GM21423 (cell line): ENCODE data around the gene BLOC1S2.
A peak's percentile ranks its signal among the peaks of the same experiment; 100 is the strongest.
"Not testable (repeated sequence)": the region's sequence is repeated elsewhere in the genome, so short reads cannot be mapped to it uniquely, and the experiment has no call there.

Experiments
- ATAC-seq: cut with Tn5 transposase; IDR thresholded peaks from one replicate; pipeline ENCODE4 v1.9.1; 2021; ENCODE audit warnings: mild to moderate bottlenecking, moderate library complexity; ENCODE audit not compliant: unreplicated experiment

BLOC1S2 gene

DNA sequence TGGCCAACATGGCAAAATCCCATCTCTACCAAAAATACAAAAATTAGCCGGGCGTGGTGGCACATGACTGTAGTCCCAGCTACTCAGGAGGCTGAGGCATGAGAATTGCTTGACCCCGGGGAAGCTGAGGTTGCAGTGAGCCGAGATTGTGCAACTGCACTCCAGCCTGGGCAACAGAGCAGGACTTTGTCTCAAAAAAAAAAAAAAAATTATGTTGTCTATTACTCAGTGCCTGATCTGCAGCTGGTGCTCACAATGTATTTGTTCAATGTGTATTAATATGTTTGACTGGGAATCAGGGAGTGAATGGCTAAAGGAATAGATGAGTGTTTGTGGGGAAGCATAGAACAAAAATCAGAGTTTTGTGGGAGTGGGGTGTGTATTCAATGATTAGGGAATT is 5.8 kb upstream of the BLOC1S2 start:
- not testable (repeated sequence) for ATAC-seq

GRCh38 chr10:100291356-100291755 is 4.9 kb upstream of the BLOC1S2 start:
- no peak for ATAC-seq

GRCh38 chr10:100289641-100290040 is 3.2 kb upstream of the BLOC1S2 start:
- no peak for ATAC-seq

- no peak for ATAC-seq
Observed at GRCh38 chr10:100288196-100288595, 1.7 kb upstream of the BLOC1S2 start.

- no peak for ATAC-seq
Observed at GRCh38 chr10:100287756-100288155, 1.3 kb upstream of the BLOC1S2 start.

DNA sequence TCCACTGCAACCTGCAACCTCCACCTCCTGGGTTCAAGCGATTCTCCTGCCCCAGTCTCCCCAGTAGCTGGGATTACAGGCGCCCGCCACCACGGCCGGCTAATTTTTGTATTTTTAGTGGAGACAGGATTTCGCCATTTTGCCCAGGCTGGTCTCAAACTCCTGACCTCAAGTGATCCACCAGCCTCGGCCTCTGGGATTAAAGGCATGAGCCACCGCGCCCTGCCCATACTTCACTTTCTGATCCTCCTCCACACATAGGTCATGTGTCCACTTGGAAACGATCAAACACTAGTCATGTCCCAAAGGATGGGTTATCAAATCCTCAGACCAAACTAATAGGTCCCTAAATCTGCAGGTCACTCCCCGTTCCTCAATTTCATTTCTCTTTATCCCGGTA is 1.2 kb downstream of the BLOC1S2 start:
- ATAC-seq: not testable (repeated sequence)

DNA sequence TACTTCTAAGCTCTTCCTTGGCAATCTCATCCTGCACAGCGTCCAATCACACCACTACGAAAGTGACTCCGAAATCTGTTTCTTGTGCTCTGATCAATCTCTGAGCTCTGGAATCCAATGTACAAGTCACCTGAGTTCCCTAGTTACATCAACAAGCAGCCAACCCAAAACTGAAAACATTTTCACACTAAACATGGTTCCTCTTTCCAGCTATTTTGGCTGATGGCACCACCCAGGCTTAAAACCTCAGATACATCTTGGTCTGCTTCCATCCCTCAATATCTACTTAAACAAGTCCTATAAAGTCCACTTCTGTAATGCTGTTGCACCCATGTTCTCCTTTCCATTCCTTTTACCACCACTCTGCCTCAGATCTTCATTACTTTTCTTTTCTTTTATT is 3.6 kb downstream of the BLOC1S2 start:
- ATAC-seq: no peak

- not testable (repeated sequence) for ATAC-seq
Observed at GRCh38 chr10:100276971-100277370, 9.5 kb downstream of the BLOC1S2 start.

DNA sequence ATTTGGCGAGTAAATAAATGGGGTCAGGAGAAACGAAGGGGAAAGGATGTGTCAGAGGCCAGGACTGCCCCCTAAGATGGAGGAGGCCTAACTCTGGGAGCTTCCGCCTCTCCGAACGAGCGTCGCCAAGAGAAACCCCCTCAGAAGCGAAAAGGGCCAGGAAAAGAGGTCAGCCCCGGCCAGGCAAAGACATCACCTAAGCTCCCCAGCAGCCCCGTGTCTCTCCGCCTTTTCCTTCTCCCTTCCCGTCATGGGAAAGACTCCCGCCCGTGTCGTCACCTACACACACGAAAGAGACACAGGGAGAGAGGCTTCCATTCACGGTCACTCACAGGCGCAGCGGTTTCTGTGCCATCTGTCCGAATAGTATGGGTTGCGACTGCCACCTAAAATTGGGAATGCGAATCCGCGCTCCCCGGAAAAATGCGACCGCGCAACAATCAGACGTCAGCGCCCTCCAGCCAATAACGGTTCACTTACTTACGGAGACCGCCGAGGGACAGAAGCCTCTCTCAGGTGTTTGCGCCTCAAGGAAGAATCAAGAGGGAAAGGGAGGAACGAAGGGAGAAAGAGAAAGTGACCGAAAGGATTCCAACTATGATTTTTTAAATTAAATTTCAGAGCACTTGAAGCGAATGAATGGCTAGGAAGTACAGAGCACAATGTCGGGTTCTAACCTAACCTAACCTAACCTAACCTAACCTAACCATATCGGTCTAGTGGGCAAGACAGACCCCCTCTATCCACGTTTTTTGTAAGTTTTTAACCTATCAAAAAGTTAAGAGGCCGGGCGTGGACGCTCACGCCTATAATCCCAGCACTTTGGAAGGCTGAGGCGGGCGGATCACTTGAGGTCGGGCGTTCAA is 19.0 kb downstream of the BLOC1S2 start, which contains the start of gene CWF19L1:
TSS of gene CWF19L1 (minus strand) at position 400 of the 866 bp plus-strand sequence. CDS start at position 355, 45 bp downstream.
- ATAC-seq: peak; percentile 93

DNA sequence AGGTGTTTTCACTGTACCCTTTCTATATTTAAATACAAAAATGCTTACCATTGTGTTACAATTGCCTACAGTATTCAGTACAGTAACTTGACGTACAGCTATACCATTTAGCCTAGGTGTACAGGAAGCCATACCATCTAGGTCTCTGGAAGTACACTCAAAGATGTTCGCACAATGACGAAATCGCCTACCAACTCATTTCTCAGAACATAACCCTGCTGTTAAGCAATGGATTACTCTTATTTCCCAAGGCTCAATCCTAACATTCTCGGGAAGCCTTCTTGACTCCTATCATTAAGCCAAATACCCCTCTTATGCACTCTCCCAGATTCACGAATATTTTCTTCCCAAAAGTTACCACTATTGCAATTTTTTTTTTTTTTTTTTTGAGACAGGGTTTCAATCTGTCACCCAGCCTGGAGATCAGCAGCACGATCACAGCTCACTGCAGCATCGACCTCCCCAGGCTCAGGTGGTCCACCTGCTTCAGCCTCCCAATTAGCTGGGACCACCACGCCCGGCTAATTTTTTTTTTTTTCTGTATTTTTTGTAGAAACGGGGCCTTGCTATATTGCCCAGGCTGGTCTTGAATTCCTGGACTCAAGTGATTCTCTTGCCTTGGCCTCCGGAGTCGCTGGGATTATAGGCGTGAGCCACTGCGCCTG is 20.5 kb downstream of the BLOC1S2 start:
- ATAC-seq: no peak

GRCh38 chr10:100254191-100254590 is 32.3 kb downstream of the BLOC1S2 start:
- ATAC-seq: no peak

DNA sequence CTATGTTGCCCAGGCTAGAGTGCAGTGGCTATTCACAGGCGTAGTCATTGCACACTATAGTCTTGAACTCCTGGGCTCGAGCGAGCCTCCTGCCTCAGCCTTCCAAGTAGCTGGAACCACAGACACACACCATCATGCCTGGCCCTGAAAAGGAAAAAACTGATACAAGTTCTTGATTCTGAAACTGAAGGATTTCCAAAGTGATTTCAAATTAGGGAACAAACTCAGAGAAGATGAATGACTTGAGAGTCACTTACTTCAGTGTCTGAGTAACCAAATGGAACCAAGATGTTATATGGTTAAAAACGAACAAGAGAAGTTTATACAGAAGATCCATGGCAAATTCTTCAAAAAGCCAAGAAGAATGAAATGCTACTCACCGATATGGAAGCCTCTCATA is 33.4 kb downstream of the BLOC1S2 start:
- ATAC-seq: no peak

- no peak for ATAC-seq
Observed at GRCh38 chr10:100248820-100249219, 37.7 kb downstream of the BLOC1S2 start.

- ATAC-seq: no peak
Observed at GRCh38 chr10:100245484-100246220, 40.8 kb downstream of the BLOC1S2 start.

- no peak for ATAC-seq
Observed at GRCh38 chr10:100239851-100240250, 46.6 kb downstream of the BLOC1S2 start.

DNA sequence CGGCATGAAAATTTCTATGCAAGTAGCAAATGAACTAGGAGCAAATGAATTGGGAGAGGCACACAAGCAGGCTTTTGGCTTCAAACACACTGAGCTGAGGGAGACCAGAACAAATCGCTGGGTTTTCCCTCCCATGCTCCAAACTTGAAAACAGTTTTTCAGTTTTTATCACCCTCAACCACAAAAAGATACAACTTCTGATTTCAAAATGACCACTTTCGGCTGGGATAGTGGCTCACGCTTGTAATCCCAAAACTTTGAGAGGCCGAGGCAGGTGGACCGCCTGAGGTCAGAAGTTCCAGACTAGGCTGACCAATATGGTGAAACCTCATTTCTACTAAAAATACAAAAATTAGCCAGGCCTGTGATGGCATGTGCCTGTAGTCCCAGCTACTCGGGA is 48.1 kb downstream of the BLOC1S2 start:
- no peak for ATAC-seq

DNA sequence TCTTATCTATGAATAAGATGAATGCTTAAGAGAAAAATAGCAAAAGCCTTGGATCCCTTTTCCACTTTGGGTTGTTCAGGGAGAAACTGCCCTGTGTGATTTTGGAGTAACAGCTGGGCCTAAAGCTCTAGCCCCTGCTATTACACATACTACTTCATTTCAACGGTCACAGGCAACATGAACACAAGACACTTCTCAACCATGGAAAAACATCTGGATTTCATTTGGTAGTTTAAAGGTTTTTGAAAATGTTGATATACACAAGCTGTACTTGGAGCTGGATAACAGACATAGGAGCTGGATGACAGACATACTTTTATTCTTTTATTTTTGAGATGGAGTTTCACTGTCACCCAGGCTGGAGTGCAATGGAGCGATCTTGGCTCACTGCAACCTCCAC is 54.4 kb downstream of the BLOC1S2 start:
- ATAC-seq: no peak

DNA sequence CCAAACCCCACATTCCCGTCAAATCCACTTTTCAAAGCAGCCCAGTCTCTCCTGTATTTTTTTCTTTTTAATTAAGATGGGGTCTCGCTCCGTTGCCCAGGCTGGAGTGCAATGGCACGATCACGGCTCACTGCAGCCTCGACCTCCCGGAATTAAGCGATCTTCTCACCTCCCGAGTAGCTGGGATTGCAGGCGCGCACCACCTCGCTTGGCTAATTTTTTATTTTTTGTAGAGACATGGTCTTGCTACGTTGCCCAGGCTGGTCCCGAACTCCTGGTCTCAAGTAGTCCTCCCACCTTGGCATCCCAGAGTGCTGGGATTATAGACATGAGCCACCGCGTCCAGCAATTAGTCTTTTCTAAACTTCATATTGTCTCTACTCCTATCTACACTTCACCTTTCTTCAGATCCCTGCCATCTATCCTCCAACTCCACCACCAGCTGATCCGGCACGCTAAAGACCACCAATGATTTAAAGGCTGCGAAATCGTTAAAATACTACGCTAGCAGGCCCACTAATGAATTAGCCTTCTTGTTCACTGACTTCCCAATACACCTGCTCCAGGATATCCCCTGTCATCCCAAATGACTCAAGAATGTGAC is 56.6 kb downstream of the BLOC1S2 start:
- no peak for ATAC-seq

DNA sequence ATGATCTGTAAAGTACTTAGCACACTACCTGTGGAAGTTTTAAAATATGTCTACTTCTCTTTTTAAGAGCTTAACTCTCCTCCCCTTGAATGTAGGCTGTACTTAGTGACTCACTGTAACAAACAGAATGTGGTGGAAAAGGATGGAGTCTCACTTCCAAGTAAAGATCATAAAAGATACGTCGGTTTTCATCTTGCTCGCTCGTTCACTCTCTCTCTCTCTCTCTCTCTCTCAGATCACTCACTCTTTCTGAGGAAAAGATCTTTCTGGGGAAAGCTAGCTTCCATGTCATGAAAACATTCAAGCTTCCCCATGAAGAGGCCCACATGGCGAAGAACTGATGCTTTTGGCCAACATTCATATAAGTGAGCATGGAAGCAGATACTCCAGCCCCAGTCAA is 62.6 kb downstream of the BLOC1S2 start:
- no peak for ATAC-seq
